GM23248 (cell line): ENCODE results near the gene NEMP2. TPM values are rescaled to one million over a fixed set of nuclear protein-coding genes. Genes with fewer than 3 reads are reported as not detected.
A peak's percentile ranks its signal among the peaks of the same experiment; 100 is the strongest.

Experiments
- DNase-seq: peaks from one replicate; pipeline ENCODE4 v3.0.0-alpha.2; 2015
- H2AFZ ChIP-seq: fragments of 200-600 bp; sonication (generic); 2 replicates; pipeline ENCODE4 v1.6.1; 2016; ENCODE audit warnings: antibody characterized with exemption
- H3F3A ChIP-seq: fragments of 200-600 bp; sonication (generic); 2 replicates; pipeline ENCODE4 v1.6.1; 2016; ENCODE audit warnings: mild to moderate bottlenecking, antibody characterized with exemption, mixed run types; ENCODE audit not compliant: insufficient read depth
- H3K27ac ChIP-seq: fragments of 200-600 bp; sonication (generic); 2 replicates; pipeline ENCODE4 v1.5.1; 2016; ENCODE audit warnings: mild to moderate bottlenecking
- H3K27me3 ChIP-seq: fragments of 200-600 bp; sonication (generic); replicated peaks from 2 replicates; pipeline ENCODE4 v1.6.1; 2016; ENCODE audit warnings: mild to moderate bottlenecking; ENCODE audit not compliant: insufficient read depth
- H3K36me3 ChIP-seq: fragments of 200-600 bp; sonication (generic); 2 replicates; pipeline ENCODE4 v1.6.1; 2016; ENCODE audit warnings: low read depth, mild to moderate bottlenecking
- H3K4me1 ChIP-seq: fragments of 200-600 bp; sonication (generic); 2 replicates; pipeline ENCODE4 v1.6.1; 2016; ENCODE audit warnings: mild to moderate bottlenecking; ENCODE audit not compliant: insufficient read depth
- H3K4me2 ChIP-seq: fragments of 200-600 bp; sonication (generic); one replicate; pipeline ENCODE4 v1.6.1; 2016; ENCODE audit warnings: mild to moderate bottlenecking; ENCODE audit not compliant: unreplicated experiment
- H3K4me3 ChIP-seq: fragments of 200-600 bp; sonication (generic); 2 replicates; pipeline ENCODE4 v1.5.1; 2016; ENCODE audit warnings: mild to moderate bottlenecking
- H3K79me2 ChIP-seq: fragments of 200-600 bp; sonication (generic); 2 replicates; pipeline ENCODE4 v1.6.1; 2016; ENCODE audit warnings: mild to moderate bottlenecking; ENCODE audit not compliant: insufficient read depth
- H3K9ac ChIP-seq: fragments of 200-600 bp; sonication (generic); 2 replicates; pipeline ENCODE4 v1.6.1; 2016; ENCODE audit warnings: mild to moderate bottlenecking
- H3K9me2 ChIP-seq: fragments of 200-600 bp; sonication (generic); 2 replicates; pipeline ENCODE4 v1.6.1; 2016; ENCODE audit warnings: mixed run types, mild to moderate bottlenecking, moderate library complexity; ENCODE audit not compliant: insufficient read depth
- H3K9me3 ChIP-seq: fragments of 200-600 bp; sonication (generic); one replicate; pipeline ENCODE4 v1.6.1; 2017; ENCODE audit warnings: low read depth
- H4K20me1 ChIP-seq: fragments of 200-600 bp; sonication (generic); 2 replicates; pipeline ENCODE4 v1.6.0; 2016; ENCODE audit not compliant: insufficient read depth
- EZH2 ChIP-seq: fragments of 200-600 bp; sonication (generic); IDR thresholded peaks from 2 replicates; pipeline ENCODE4 v1.6.1; 2018; ENCODE audit warnings: antibody characterized with exemption, mild to moderate bottlenecking; ENCODE audit not compliant: insufficient read depth, poor library complexity, severe bottlenecking
- EZH2phosphoT487 ChIP-seq: fragments of 200-600 bp; sonication (generic); IDR thresholded peaks from 2 replicates; pipeline ENCODE4 v1.6.1; 2018; ENCODE audit warnings: antibody characterized with exemption, moderate library complexity, mild to moderate bottlenecking, low read depth; ENCODE audit not compliant: insufficient read depth
- WGBS, 2 experiments: methylation state at CpG; one replicate each; pipeline ENCODE4 v1.1.6; 2015 to 2017; ENCODE audit warnings: low lambda C conversion rate in 2 of 2, low coverage in 1 of 2; ENCODE audit errors: missing lambda C conversion rate in 2 of 2; 5-methylcytosine and 5-hydroxymethylcytosine counted together
- in situ Hi-C: fragments of 300-500 bp; cut with MboI; formaldehyde crosslinking; loops from 2 replicates; pipeline ENCODE4 v1.15.0; 2020
- polyA plus RNA-seq: library from polyadenylated mRNA; unstranded; fragments of >200 nt; fragmentation: Nextera tagmentation; extraction: Ambion mirVana; gene quantifications from 2 replicates; pipeline ENCODE4 v1.2.1, GENCODE V29; 2016
- total RNA-seq: library from RNA; depleted of rRNA; stranded (reverse); fragments of >200 nt; shearing (Covaris generic); gene quantifications from 2 replicates; pipeline ENCODE4 v1.2.3, GENCODE V29; 2014

NEMP2 gene
- total and polyA plus RNA-seq, 2 experiments from 2014 or later: 2.7 to 3.8 TPM

DNA sequence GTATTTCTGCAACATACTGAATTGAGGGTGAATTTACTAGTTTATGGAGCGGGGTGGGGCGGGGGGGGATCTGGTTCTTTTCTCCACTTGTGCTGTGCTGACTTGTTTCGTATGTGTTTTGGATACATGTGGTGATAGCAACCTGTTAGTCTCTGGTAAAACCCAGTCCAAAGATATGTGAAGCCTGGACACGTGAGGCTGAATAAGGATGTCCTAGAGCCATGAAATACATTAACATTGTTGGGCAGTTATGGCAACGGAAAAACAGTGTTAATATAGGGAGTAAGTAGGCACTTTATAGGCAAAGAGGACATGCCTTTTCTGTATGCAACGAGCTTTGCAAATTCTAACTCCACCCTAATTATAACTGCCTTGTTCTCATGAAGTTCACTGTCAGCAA, 42.1 kb upstream of the NEMP2 start:
- H3K4me1 ChIP-seq: peaks cover 6% of the 10 kb centered on the region; the same call in 1 of the 2 replicates
- H3K9ac ChIP-seq: no peak overlapping the region
- H3F3A ChIP-seq: no peaks in the 10 kb centered on the region
- in situ Hi-C loops: no loop called here
- H4K20me1 ChIP-seq: no peaks in the 10 kb centered on the region
- no peaks in the 10 kb centered on the region for H3K79me2 ChIP-seq
- TF ChIP-seq EZH2 (no peak), EZH2phosphoT487 (no peak)
- no peaks in the 10 kb centered on the region for H3K36me3 ChIP-seq
- no peak overlapping the region for H3K27ac ChIP-seq
- no peaks in the 10 kb centered on the region for H3K9me3 ChIP-seq
- H3K27me3 ChIP-seq: no peaks in the 10 kb centered on the region
- no peak overlapping the region for H3K4me3 ChIP-seq
- DNase-seq: no peak
- no peak overlapping the region for H3K4me2 ChIP-seq
- 90 to 92% methylated on average over 6 of the region's 6 CpGs for WGBS, 2 experiments
- H2AFZ ChIP-seq: no peak overlapping the region
- H3K9me2 ChIP-seq: no peaks in the 10 kb centered on the region

GRCh38 chr2:190575263-190575662, 40.7 kb upstream of the NEMP2 start:
- WGBS, 2 experiments: 94 to 95% methylated on average over 1 of the region's 1 CpG
- no peaks in the 10 kb centered on the region for H3K36me3 ChIP-seq
- no peak overlapping the region for H3K4me2 ChIP-seq
- in situ Hi-C loops: no loop called here
- H3K9me2 ChIP-seq: no peaks in the 10 kb centered on the region
- no peak overlapping the region for H2AFZ ChIP-seq
- peaks cover 6% of the 10 kb centered on the region; the same call in 1 of the 2 replicates for H3K4me1 ChIP-seq
- no peaks in the 10 kb centered on the region for H3K79me2 ChIP-seq
- TF ChIP-seq EZH2 (no peak), EZH2phosphoT487 (no peak)
- H3K27ac ChIP-seq: no peak overlapping the region
- no peak overlapping the region for H3K4me3 ChIP-seq
- H3K9me3 ChIP-seq: no peaks in the 10 kb centered on the region
- H4K20me1 ChIP-seq: no peaks in the 10 kb centered on the region
- no peaks in the 10 kb centered on the region for H3K27me3 ChIP-seq
- H3K9ac ChIP-seq: no peak overlapping the region
- no peaks in the 10 kb centered on the region for H3F3A ChIP-seq
- DNase-seq: no peak

- Histone ChIP-seq H3K27me3 (no peaks in the 10 kb centered on the region), H3K4me2 (no peak overlapping the region), H3K9me2 (no peaks in the 10 kb centered on the region), H3K27ac (no peak overlapping the region), H3K79me2 (no peaks in the 10 kb centered on the region), H3K4me1 (peaks cover 6% of the 10 kb centered on the region; the same call in 1 of the 2 replicates), H3K9ac (no peak overlapping the region), H3K4me3 (no peak overlapping the region), H3K9me3 (no peaks in the 10 kb centered on the region), H4K20me1 (no peaks in the 10 kb centered on the region), H3K36me3 (no peaks in the 10 kb centered on the region), H3F3A (no peaks in the 10 kb centered on the region), H2AFZ (no peak overlapping the region)
- TF ChIP-seq EZH2: no peak
- TF ChIP-seq EZH2phosphoT487: no peak
- DNase-seq: peak; percentile 46
- in situ Hi-C loops: no loop called here
Observed at GRCh38 chr2:190574169-190574568, 39.6 kb upstream of the NEMP2 start.

DNA sequence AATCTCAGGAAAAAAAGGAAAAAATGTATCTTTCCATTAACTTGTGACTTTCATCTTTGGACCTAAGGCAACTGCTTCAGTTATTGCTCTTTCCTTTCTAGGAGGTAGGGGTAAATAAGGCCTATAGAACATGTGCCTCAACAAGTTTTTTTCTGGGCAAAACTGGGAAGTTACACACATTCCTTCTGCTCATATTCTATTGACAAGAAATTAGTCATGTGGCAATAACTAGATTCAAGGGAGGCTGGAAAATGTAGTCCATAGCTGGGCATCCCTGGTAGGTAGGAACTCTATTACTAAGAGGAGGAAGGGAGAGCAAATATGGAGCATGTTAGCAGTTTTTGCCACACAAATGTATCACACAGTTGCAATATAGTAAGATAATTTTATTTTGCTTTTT, 37.7 kb upstream of the NEMP2 start:
- in situ Hi-C loops: no loop called here
- DNase-seq: no peak
- no peak overlapping the region for H3K9ac ChIP-seq

GRCh38 chr2:190571686-190572085, 37.2 kb upstream of the NEMP2 start:
- no peaks in the 10 kb centered on the region for H3K36me3 ChIP-seq
- H3K79me2 ChIP-seq: no peaks in the 10 kb centered on the region
- no peak overlapping the region for H3K4me3 ChIP-seq
- no peaks in the 10 kb centered on the region for H4K20me1 ChIP-seq
- H3K9me3 ChIP-seq: no peaks in the 10 kb centered on the region
- H3K27me3 ChIP-seq: no peaks in the 10 kb centered on the region
- in situ Hi-C loops: no loop called here
- DNase-seq: no peak
- TF ChIP-seq EZH2 (no peak), EZH2phosphoT487 (no peak)
- no peak overlapping the region for H3K27ac ChIP-seq
- no peak overlapping the region for H2AFZ ChIP-seq
- H3K9me2 ChIP-seq: no peaks in the 10 kb centered on the region
- H3K9ac ChIP-seq: no peak overlapping the region
- H3K4me1 ChIP-seq: peaks cover 6% of the 10 kb centered on the region; the same call in 1 of the 2 replicates
- no peaks in the 10 kb centered on the region for H3F3A ChIP-seq
- no peak overlapping the region for H3K4me2 ChIP-seq

More for the DNA sequence above, 37.7 kb upstream of the NEMP2 start:
- Histone ChIP-seq H2AFZ (no peak overlapping the region), H3K79me2 (no peaks in the 10 kb centered on the region), H3K9me2 (no peaks in the 10 kb centered on the region), H3K4me2 (no peak overlapping the region), H3K27ac (no peak overlapping the region), H3K27me3 (no peaks in the 10 kb centered on the region), H3F3A (no peaks in the 10 kb centered on the region), H3K4me3 (no peak overlapping the region), H3K9me3 (no peaks in the 10 kb centered on the region), H4K20me1 (no peaks in the 10 kb centered on the region), H3K36me3 (no peaks in the 10 kb centered on the region), H3K4me1 (peaks cover 6% of the 10 kb centered on the region; the same call in 1 of the 2 replicates)
- TF ChIP-seq EZH2 (no peak), EZH2phosphoT487 (no peak)
